Calu3 (cell line): ENCODE results near the gene ZNF343. TPM values are rescaled to one million over a fixed set of nuclear protein-coding genes. Genes with fewer than 3 reads are reported as not detected.

Experiments used
- BruUV-seq: library from RNA; stranded (reverse); fragments of 400-500 nt; replicated peaks from 2 replicates; lab custom pipeline; 2021; lab: Mats Ljungman, UMichigan
- CTCF ChIA-PET: fragments of 300-600 bp; sonication (Branson Sonifier 250); formaldehyde crosslinking; loops from one replicate; lab custom pipeline; 2022; ENCODE audit warnings: antibody characterized with exemption; lab: Charles Lee
- DNase-seq: peaks from one replicate; pipeline ENCODE4 v3.0.0; 2022
- H3K27ac Mint-ChIP-seq: one replicate; pipeline ENCODE4 v1.8.0; 2022; ENCODE audit warnings: mixed read lengths; ENCODE audit not compliant: unreplicated experiment
- H3K27me3 Mint-ChIP-seq: one replicate; pipeline ENCODE4 v1.8.0; 2022; ENCODE audit warnings: mixed read lengths; ENCODE audit not compliant: unreplicated experiment
- H3K36me3 Mint-ChIP-seq: one replicate; pipeline ENCODE4 v1.8.0; 2022; ENCODE audit warnings: mild to moderate bottlenecking, moderate library complexity, mixed read lengths; ENCODE audit not compliant: insufficient read depth, unreplicated experiment
- H3K4me1 Mint-ChIP-seq: one replicate; pipeline ENCODE4 v1.8.0; 2022; ENCODE audit warnings: mild to moderate bottlenecking, low read depth, mixed read lengths; ENCODE audit not compliant: unreplicated experiment
- H3K4me3 Mint-ChIP-seq: one replicate; pipeline ENCODE4 v1.8.0; 2022; ENCODE audit warnings: mild to moderate bottlenecking, low read depth, moderate library complexity, mixed read lengths; ENCODE audit not compliant: unreplicated experiment
- H3K9me3 Mint-ChIP-seq: one replicate; pipeline ENCODE4 v1.8.0; 2022; ENCODE audit warnings: low read depth, mixed read lengths; ENCODE audit not compliant: unreplicated experiment
- intact Hi-C: fragments of 100-400 bp; cut with micrococcal nuclease; formaldehyde crosslinking; loops from one replicate; pipeline ENCODE4 v1.10.0; 2022; ENCODE audit not compliant: unreplicated experiment
- total RNA-seq: library from RNA; stranded (reverse); gene quantifications from 2 replicates; pipeline ENCODE4 v1.2.3, GENCODE V29; 2022
- TF ChIP-seq, protein P1 (sequence below): fragments of 200-600 bp; IDR thresholded peaks from one replicate; pipeline ENCODE4 v1.8.0; 2022; ENCODE audit warnings: antibody characterized with exemption; ENCODE audit not compliant: unreplicated experiment

ZNF343 gene
- total RNA-seq, 1 experiment from 2014 or later = 6.5 TPM

DNA sequence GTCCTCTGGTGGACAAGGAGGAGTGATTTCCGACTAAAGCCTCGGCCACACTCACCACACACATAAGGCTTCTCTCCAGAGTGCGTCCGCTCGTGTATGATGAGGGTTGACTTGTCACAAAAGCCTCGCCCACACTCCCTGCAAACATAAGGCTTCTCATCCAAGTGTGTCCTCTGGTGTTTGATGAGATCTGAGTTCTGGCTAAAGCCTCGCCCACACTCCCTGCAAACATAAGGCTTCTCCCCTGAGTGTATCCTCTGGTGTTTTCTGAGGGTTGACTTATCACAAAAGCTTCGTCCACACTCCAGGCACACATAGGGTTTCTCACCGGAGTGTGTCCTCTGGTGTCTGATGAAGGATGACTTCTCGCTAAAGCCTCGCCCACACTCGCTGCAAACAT, 25.2 kb downstream of the ZNF343 start:
- CTCF ChIA-PET = no interaction called here
- Mint-ChIP-seq H3K27me3 (no peaks in the 10 kb centered on the region), H3K9me3 (no peaks in the 10 kb centered on the region), H3K4me3 (no peak overlapping the region), H3K36me3 (no peaks in the 10 kb centered on the region), H3K27ac (no peak overlapping the region), H3K4me1 (no peaks in the 10 kb centered on the region)
- intact Hi-C loops = no loop called here
- BruUV-seq = no TSS peak
- DNase-seq = no peak
- TF ChIP-seq, protein P1, sequence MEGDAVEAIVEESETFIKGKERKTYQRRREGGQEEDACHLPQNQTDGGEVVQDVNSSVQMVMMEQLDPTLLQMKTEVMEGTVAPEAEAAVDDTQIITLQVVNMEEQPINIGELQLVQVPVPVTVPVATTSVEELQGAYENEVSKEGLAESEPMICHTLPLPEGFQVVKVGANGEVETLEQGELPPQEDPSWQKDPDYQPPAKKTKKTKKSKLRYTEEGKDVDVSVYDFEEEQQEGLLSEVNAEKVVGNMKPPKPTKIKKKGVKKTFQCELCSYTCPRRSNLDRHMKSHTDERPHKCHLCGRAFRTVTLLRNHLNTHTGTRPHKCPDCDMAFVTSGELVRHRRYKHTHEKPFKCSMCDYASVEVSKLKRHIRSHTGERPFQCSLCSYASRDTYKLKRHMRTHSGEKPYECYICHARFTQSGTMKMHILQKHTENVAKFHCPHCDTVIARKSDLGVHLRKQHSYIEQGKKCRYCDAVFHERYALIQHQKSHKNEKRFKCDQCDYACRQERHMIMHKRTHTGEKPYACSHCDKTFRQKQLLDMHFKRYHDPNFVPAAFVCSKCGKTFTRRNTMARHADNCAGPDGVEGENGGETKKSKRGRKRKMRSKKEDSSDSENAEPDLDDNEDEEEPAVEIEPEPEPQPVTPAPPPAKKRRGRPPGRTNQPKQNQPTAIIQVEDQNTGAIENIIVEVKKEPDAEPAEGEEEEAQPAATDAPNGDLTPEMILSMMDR = no peak

- no TSS peak for BruUV-seq
- H3K4me3 Mint-ChIP-seq = no peak overlapping the region
- CTCF ChIA-PET = no interaction called here
- no peak for DNase-seq
- no peaks in the 10 kb centered on the region for H3K9me3 Mint-ChIP-seq
- no peaks in the 10 kb centered on the region for H3K36me3 Mint-ChIP-seq
- H3K4me1 Mint-ChIP-seq = no peaks in the 10 kb centered on the region
- TF ChIP-seq, protein P1 = no peak
- H3K27ac Mint-ChIP-seq = no peak overlapping the region
- H3K27me3 Mint-ChIP-seq = no peaks in the 10 kb centered on the region
- intact Hi-C loops = no loop called here
Observed at GRCh38 chr20:2480381-2480780, 28.3 kb downstream of the ZNF343 start.

GRCh38 chr20:2476742-2477615, 31.7 kb downstream of the ZNF343 start:
- Mint-ChIP-seq H3K36me3 (peaks cover 10% of the 10 kb centered on the region), H3K27me3 (no peaks in the 10 kb centered on the region), H3K27ac (no peak overlapping the region), H3K4me1 (no peaks in the 10 kb centered on the region), H3K9me3 (no peaks in the 10 kb centered on the region), H3K4me3 (no peak overlapping the region)
- TF ChIP-seq, protein P1 = no peak
- no peak for DNase-seq
- intact Hi-C loops = no loop called here
- CTCF ChIA-PET = no interaction called here
- no TSS peak for BruUV-seq

GRCh38 chr20:2475850-2476741, 32.6 kb downstream of the ZNF343 start:
- Mint-ChIP-seq H3K4me1 (peaks cover 5% of the 10 kb centered on the region), H3K4me3 (no peak overlapping the region), H3K36me3 (peaks cover 10% of the 10 kb centered on the region), H3K27ac (no peak overlapping the region), H3K9me3 (no peaks in the 10 kb centered on the region), H3K27me3 (no peaks in the 10 kb centered on the region)
- TF ChIP-seq, protein P1 = no peak
- no TSS peak for BruUV-seq
- no peak for DNase-seq
- CTCF ChIA-PET = no interaction called here
- intact Hi-C loops = no loop called here
